ENCODE measurements around the gene KCNIP4.

KCNIP4 gene

DNA sequence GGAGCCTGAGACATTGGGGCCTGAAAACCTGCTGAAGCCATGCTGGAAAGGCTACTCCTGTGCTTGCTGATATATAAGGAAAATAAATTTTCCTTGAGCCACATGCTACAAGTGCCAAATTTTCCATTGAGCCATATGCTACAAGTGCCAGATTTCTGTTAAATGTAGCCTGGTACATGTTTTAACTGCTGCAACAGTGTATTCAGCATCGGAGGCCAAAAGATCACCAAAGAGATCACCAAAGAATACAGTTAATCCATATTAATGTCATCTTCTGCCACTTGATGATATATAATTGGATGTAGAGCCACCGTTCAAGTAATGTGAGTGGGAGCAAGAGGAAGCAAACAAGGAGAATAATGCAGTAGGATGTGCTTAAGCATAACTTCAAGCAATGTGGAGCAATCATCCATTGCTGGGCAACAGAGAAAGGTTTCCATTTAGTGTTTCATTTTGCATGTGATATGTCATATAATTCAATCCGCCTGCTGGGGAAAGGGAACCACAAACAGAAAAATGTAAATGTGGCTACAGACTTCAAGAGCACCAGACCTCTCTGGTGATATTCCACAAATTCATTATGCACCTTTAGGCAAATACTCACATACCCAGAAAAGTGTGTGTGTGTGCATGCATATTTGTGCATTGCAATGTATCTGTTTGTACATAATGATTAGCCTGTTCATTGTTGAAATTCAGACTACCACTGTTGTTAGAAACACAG, 295.9 kb downstream of the KCNIP4 start:
- no peak overlapping the region for H3K4me3 ChIP-seq (replicated peaks; ENCODE audit: low read depth, low read length)
- DNase-seq (ENCODE audit: extremely low read depth, low read depth), result no peak
- TF ChIP-seq, protein P1, sequence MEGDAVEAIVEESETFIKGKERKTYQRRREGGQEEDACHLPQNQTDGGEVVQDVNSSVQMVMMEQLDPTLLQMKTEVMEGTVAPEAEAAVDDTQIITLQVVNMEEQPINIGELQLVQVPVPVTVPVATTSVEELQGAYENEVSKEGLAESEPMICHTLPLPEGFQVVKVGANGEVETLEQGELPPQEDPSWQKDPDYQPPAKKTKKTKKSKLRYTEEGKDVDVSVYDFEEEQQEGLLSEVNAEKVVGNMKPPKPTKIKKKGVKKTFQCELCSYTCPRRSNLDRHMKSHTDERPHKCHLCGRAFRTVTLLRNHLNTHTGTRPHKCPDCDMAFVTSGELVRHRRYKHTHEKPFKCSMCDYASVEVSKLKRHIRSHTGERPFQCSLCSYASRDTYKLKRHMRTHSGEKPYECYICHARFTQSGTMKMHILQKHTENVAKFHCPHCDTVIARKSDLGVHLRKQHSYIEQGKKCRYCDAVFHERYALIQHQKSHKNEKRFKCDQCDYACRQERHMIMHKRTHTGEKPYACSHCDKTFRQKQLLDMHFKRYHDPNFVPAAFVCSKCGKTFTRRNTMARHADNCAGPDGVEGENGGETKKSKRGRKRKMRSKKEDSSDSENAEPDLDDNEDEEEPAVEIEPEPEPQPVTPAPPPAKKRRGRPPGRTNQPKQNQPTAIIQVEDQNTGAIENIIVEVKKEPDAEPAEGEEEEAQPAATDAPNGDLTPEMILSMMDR (IDR thresholded peaks at IDR 0.05; ENCODE audit: low read depth, low read length, missing control alignments), result no peak

DNA sequence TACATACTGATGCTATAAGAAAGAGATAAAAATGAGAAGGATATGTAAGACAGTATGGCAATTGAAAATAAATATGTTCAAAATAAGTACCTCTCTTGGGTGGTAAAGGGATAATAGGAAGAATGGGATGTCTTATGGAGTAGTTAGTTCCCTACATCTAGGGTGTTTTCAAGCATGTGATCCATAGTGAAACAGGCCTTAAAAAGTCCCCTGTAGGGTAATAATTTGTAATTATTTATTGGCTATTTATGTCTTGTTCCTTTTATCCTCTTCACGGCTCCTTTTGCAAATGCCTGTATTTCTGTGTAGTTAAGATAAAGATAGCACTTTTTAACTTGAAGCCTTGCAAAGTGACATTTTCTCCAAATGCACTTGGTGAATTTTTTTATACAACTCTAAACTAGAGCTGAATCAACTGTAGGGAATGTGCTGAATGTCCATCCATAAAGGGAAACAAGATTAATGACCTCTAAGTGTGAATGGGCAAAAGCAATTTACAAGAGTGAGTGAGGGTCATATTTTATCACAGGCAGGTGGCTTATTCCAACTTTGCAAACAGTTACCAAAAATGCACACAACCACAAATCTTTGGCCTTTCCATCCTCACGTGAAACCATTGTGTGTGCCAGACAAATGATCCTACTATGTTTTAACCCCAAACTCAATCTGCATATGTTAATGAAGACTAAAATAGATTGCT, 299.0 kb downstream of the KCNIP4 start:
- TF ChIP-seq, protein P1 (IDR thresholded peaks at IDR 0.05; ENCODE audit: low read depth, low read length, missing control alignments), result no peak
- no peak for DNase-seq (ENCODE audit: extremely low read depth, low read depth)
- no peak overlapping the region for H3K4me3 ChIP-seq (replicated peaks; ENCODE audit: low read depth, low read length)

DNA sequence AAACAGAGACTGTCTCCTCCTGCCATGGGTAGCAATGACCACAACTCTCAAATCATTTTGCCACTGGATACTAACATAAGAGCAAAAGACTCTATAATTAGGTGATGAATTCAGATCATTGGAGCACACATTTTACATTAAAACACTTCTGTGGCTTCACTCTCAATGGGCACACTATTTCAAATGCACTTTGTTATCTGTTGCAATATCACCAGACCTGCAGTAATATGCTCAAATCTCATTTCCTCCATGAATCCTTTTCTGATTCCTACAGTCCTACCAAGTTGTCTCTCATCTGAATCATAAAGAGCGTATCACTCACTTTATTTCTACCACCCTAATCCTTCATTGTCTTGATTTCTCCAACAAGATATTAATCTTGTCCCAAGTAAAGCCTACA, 302.8 kb downstream of the KCNIP4 start:
- no peak overlapping the region for H3K4me3 ChIP-seq (replicated peaks; ENCODE audit: low read depth, low read length)
- TF ChIP-seq, protein P1 (IDR thresholded peaks at IDR 0.05; ENCODE audit: low read depth, low read length, missing control alignments), result no peak
- no peak for DNase-seq (ENCODE audit: extremely low read depth, low read depth)

DNA sequence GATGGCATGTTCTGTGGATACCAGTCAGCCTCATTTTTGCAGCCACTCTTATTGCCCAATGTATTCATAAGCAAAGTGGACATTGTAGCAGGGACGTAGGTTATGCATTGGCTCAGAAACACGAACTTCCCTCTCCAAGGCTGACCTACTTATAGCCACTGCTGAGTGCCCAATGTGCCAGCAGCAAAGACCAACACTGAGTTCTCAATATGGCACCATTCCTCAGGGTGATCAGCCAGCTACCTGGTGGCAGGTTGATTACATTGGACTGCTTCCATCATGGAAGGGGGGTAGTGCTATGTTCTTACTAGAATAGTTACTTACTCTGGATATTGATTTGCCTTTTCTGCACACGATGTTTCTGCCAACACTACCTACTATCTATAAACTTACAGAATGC, 306.9 kb downstream of the KCNIP4 start:
- DNase-seq (ENCODE audit: extremely low read depth, low read depth), result no peak
- H3K4me3 ChIP-seq (replicated peaks; ENCODE audit: low read depth, low read length), result no peak overlapping the region
- TF ChIP-seq, protein P1 (IDR thresholded peaks at IDR 0.05; ENCODE audit: low read depth, low read length, missing control alignments), result no peak

DNA sequence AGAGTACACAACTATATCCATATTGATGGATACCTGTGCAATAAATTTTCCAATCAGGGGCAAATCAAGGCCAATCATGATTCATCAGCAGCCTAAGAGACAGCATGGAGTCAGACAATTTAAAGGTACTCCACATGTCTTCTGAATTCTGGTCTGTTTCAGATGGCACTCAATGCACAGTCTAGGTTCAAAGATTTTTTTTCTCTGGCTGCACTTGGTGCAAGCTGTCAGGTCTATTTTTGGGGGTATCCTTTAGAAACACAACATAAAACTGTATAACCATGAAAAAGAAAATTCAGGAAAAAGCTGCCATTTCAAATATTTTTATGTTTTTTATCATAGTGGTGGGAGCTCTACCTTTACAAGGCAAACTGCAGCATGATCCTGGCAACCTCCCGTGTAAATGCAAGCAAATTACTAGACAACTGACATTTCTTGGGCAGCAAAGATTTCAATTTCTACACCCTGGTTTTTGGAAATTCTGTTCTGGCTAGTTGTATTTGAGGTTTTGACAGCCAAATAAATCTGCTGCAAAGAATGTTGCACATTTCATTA, 310.3 kb downstream of the KCNIP4 start:
- H3K4me3 ChIP-seq (replicated peaks; ENCODE audit: low read depth, low read length), result no peak overlapping the region
- DNase-seq (ENCODE audit: extremely low read depth, low read depth), result no peak
- TF ChIP-seq, protein P1 (IDR thresholded peaks at IDR 0.05; ENCODE audit: low read depth, low read length, missing control alignments), result no peak

GRCh38 chr4:21628916-21629610, 319.5 kb downstream of the KCNIP4 start:
- no peak overlapping the region for H3K4me3 ChIP-seq (replicated peaks; ENCODE audit: low read depth, low read length)
- TF ChIP-seq, protein P1 (IDR thresholded peaks at IDR 0.05; ENCODE audit: low read depth, low read length, missing control alignments), result no peak
- no peak for DNase-seq (ENCODE audit: extremely low read depth, low read depth)
